Fibroblast of villous mesenchyme (primary cell): Measurements from ENCODE around the gene BTBD1. TPM values are rescaled to one million over a fixed set of nuclear protein-coding genes. Genes with fewer than 3 reads are reported as not detected.

Experiments
- DNase-seq: peaks from one replicate; pipeline ENCODE4 v3.0.0-alpha.2; 2010; ENCODE audit warnings: low read depth
- H3K4me3 ChIP-seq: 2 replicates; pipeline ENCODE4 v1.5.1; 2011; ENCODE audit warnings: low read depth, mild to moderate bottlenecking, low read length
- CTCF ChIP-seq: IDR thresholded peaks from 2 replicates; pipeline ENCODE4 v1.5.1; 2012; ENCODE audit warnings: low read depth, mild to moderate bottlenecking, low read length; ENCODE audit not compliant: insufficient read depth
- total RNA-seq: library from RNA; depleted of rRNA; stranded (reverse); fragments of >200 nt; gene quantifications from 2 replicates; pipeline ENCODE4 v1.2.3, GENCODE V29; 2012

The BTBD1 gene
- total RNA-seq, 1 donor, result 101 TPM

GRCh38 chr15:82993144-82993543 is 73.9 kb downstream of the BTBD1 start:
- DNase-seq, result no peak
- no peak for TF ChIP-seq CTCF
- H3K4me3 ChIP-seq, result no peak overlapping the region

GRCh38 chr15:82992436-82992998 is 74.5 kb downstream of the BTBD1 start:
- H3K4me3 ChIP-seq, result no peak overlapping the region
- TF ChIP-seq CTCF, result no peak
- no peak for DNase-seq

GRCh38 chr15:82986442-82986780 is 80.6 kb downstream of the BTBD1 start:
- TF ChIP-seq CTCF, result no peak
- DNase-seq, result no peak

DNA sequence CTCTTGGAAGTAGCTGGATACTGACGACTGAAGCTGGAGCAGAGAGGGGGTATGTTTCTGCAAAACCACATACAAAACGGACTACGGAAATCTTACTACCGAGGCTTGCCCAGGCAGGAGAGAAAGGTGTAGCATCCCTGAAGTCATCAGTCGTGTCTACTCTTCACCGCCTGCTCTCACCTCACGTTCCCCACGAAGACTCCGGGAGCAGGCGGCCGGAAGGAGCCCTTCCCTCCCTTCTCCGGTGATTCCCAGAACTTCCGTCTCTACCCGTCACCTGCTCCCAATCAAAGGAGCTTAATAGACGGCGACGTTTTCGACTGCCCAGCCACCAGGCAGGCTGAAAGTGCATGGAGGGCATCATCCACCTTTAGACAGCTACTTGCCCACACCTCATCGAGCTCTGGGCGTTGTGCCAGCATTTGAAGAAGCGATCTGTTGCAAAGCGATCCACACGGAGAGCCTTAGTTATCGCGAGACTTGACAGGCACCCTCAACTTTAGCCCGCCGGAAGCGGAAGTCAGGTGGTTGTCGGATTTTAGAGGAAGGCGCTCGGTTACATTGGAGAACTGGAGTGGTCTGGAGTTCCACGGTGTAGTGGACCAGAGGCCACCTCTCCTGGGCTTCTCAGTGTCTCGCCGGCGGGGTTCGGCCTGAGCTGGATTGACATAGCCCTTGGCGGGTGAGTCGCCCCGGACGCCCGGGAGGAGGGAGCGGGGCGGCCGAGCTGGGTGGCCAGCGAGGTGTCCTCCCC is 81.2 kb downstream of the BTBD1 start, which contains the start of gene RAMAC:
Gene RAMAC, plus strand, starts transcription at position 523 of the 754 bp plus-strand sequence. CDS start 2,809 bp downstream, outside the sequence.
- peak within 1 kb of the TSS; percentile 64 for H3K4me3 ChIP-seq
- no peak for TF ChIP-seq CTCF
- peak; percentile 94 for DNase-seq

More at GRCh38 chr15:82986442-82986780, 80.6 kb downstream of the BTBD1 start:
- peak overlapping the region; percentile 64 for H3K4me3 ChIP-seq

- H3K4me3 ChIP-seq, result no peak overlapping the region
- no peak for DNase-seq
- no peak for TF ChIP-seq CTCF
These were observed 86.1 kb downstream of the BTBD1 start for GRCh38 chr15:82980981-82981380.

DNA sequence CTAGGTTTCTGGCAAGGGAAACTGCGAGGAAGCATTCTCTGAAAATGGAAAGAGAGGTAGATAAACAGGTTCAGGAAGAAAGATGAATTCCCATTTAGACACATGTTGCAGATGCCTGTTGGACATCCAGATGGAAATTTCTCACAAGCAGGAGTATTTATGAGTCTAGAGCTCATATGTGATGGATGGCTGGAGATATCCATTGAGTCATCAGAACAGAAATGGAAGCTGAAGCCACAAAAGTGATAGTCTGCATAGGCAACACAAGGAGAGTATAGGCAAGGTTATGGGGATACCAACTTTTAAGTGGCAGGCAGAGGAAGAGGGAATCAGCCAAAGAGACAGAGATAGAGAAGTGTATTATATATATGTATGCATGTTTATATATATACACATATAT is 87.3 kb downstream of the BTBD1 start:
- DNase-seq, result no peak
- no peak overlapping the region for H3K4me3 ChIP-seq
- TF ChIP-seq CTCF, result no peak
